ENCODE data around the gene SERINC3. TPM values are rescaled to one million over a fixed set of nuclear protein-coding genes. Genes with fewer than 3 reads are reported as not detected.

The SERINC3 gene
- total RNA-seq = 100 to 1,000 TPM in 3 of 4 donors, 10 to 100 TPM in 1; 94.1 to 128 (median 113) TPM

DNA sequence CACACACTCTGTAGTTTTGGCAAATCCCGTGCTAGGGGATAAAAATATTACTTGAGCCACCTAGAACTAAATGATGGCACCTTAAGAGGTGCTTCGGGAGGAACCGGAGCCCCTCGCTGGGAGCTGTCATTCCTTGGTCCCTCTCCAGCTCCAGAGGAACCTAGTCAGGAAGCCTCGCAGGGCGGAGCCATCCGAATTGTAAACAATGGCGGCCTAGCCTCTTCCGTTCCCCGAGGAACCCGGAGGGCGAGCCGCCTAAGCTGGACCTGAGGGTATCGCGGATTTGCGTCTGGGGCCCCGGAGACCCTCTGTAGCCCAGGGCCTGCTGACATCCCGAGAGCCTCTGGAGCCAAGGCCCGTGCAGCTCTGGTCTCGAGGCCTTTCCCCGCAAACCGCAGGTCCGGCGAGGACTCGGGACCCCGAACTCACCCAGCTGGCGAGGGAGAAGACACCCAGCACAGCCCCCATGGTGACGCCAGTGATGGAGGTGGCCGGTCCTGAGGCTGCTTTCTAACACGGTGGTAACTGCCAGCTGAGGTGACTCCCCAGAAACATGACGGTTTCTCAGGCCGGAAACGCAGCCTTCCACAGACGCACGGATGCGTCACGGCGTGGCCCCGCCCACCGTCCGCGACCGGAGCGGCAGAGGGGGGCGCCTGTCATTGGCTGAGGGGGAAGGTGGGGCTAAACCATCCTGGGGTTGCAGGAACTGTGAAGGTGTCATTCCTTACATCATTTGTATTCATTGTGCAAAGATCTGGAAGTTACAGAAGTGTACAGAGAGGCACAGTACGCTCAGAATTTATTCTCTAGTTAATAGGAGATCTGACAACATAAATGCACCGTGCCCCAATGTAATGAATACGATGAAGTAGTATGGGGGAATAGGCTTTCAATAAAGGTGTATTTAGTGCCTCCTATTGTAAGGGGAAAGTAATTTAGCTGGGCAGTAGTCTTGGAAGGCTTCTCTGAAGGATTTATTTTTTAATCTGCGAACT lies at the start of gene SERINC3:
SERINC3 (minus strand) TSS at position 587 of the 998 bp plus-strand sequence; CDS start at position 468, 119 bp downstream.
- under 1% methylated on average over 11 of the region's 49 CpGs for WGBS
- no peaks in the 10 kb centered on the region for H3K36me3 ChIP-seq
- no peaks in the 10 kb centered on the region for H3K27me3 ChIP-seq
- peak; percentile 98 to 99 for DNase-seq (ENCODE audit: low spot score in 2 of 2)
- H3K4me3 ChIP-seq = peak within 1 kb of the TSS; percentile 99
- peak; percentile 53 for TF ChIP-seq EP300 (IDR thresholded peaks at IDR 0.05)
- TF ChIP-seq, protein P1, sequence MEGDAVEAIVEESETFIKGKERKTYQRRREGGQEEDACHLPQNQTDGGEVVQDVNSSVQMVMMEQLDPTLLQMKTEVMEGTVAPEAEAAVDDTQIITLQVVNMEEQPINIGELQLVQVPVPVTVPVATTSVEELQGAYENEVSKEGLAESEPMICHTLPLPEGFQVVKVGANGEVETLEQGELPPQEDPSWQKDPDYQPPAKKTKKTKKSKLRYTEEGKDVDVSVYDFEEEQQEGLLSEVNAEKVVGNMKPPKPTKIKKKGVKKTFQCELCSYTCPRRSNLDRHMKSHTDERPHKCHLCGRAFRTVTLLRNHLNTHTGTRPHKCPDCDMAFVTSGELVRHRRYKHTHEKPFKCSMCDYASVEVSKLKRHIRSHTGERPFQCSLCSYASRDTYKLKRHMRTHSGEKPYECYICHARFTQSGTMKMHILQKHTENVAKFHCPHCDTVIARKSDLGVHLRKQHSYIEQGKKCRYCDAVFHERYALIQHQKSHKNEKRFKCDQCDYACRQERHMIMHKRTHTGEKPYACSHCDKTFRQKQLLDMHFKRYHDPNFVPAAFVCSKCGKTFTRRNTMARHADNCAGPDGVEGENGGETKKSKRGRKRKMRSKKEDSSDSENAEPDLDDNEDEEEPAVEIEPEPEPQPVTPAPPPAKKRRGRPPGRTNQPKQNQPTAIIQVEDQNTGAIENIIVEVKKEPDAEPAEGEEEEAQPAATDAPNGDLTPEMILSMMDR (IDR thresholded peaks at IDR 0.05) = no peak
- peak in 1 of 2 donors; percentile 94 for TF ChIP-seq POLR2A (IDR thresholded peaks at IDR 0.05)
- peak; percentile 32 to 86 (median 82) for TF ChIP-seq POLR2AphosphoS5 (IDR thresholded peaks at IDR 0.05)
- H3K4me1 ChIP-seq = peaks cover 52% of the 10 kb centered on the region
- H3K27ac ChIP-seq = peak within 1 kb of the TSS; percentile 99
- H3K9me3 ChIP-seq = no peaks in the 10 kb centered on the region

DNA sequence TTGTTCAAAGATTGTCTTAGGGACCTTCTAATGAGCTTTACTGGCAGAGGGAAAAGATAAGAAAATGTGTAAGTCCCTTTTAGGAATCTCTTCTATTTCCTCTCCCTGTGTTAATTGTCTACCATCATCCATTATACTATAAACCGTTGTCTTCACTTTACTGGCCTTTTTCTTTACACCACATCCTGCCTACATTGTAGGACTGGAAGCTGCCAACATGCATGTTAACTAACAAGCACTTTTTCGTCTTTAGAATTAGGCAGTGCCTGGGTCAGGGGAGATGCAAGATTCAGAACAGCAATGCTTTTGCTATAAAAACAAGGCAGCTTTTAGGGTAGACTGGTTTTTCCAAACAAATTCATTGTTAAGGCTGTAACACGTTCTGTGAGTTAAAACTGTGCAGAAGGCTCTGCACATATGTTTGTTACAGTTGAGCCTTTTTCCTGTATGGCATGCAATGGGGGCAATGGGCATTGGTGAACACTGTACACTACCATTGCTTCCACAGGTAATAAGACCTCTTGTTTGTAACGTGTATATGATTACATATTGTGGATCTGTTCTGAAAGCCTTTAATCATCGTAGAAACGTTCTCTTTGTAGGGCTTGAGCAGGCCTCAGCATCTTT lies 49.6 kb upstream of the SERINC3 start:
- TF ChIP-seq EP300 (IDR thresholded peaks at IDR 0.05) (no peak), POLR2A (IDR thresholded peaks at IDR 0.05) (no peak)
- TF ChIP-seq, protein P1 (IDR thresholded peaks at IDR 0.05) = no peak
- H3K4me3 ChIP-seq = no peak overlapping the region
- 76% methylated on average over 6 of the region's 6 CpGs for WGBS
- H3K36me3 ChIP-seq = no peaks in the 10 kb centered on the region
- H3K27ac ChIP-seq = peak overlapping the region; percentile 88
- H3K27me3 ChIP-seq = no peaks in the 10 kb centered on the region
- H3K9me3 ChIP-seq = no peaks in the 10 kb centered on the region
- DNase-seq (ENCODE audit: low spot score in 2 of 2) = no peak
- peaks cover 27% of the 10 kb centered on the region for H3K4me1 ChIP-seq

DNA sequence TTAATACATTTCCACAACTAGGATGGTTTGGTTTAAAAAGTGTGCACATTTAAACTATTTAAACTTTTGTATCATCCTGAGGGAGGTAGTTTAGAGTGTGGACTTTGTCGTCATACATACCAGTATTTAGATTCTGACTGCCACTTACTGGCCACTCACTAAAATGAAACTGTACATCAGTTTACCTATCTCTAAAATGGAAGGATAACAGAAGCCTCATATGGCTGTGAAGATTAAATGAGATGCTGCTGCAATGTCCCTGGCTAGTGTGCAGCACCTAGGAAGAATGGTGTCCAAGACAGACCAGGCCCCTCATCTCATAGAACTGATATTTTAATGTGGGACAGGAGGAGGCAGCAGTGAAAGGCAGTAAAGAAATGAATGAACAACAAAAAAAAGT lies 48.5 kb upstream of the SERINC3 start:
- Histone ChIP-seq H3K27me3 (no peaks in the 10 kb centered on the region), H3K27ac (no peak overlapping the region), H3K9me3 (no peaks in the 10 kb centered on the region), H3K36me3 (no peaks in the 10 kb centered on the region), H3K4me3 (no peak overlapping the region), H3K4me1 (peaks cover 21% of the 10 kb centered on the region)
- TF ChIP-seq, protein P1 (IDR thresholded peaks at IDR 0.05) = no peak
- no peak for TF ChIP-seq POLR2A (IDR thresholded peaks at IDR 0.05)
- TF ChIP-seq POLR2AphosphoS5 (IDR thresholded peaks at IDR 0.05) = no peak
- no peak for TF ChIP-seq EP300 (IDR thresholded peaks at IDR 0.05)
- 100% methylated on average over 1 of the region's 1 CpG for WGBS
- DNase-seq (ENCODE audit: low spot score in 2 of 2) = no peak

DNA sequence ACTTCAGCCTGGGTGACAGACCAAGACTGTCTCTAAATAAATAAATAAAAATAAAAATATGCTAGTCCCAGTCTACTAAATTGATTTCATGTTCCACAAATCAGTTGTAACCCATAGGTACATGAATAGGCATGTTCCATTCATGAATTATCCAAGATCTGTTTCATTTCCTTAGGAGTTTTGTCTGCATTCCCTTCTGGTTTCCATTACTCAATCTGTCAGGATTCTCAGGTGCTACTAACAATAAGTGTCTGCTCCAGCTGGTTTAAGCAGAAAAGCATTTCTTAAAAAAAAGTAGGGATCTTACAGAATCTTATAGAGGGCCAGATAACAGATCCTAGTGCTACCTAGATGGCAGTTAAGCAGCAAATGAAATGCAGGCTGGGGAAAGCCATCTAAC lies 44.9 kb upstream of the SERINC3 start:
- Histone ChIP-seq H3K27ac (no peak overlapping the region), H3K4me3 (no peak overlapping the region), H3K4me1 (peaks cover 5% of the 10 kb centered on the region), H3K9me3 (no peaks in the 10 kb centered on the region), H3K27me3 (no peaks in the 10 kb centered on the region), H3K36me3 (no peaks in the 10 kb centered on the region)
- DNase-seq (ENCODE audit: low spot score in 2 of 2) = no peak
- TF ChIP-seq EP300 (IDR thresholded peaks at IDR 0.05) (no peak), POLR2AphosphoS5 (IDR thresholded peaks at IDR 0.05) (no peak), POLR2A (IDR thresholded peaks at IDR 0.05) (no peak)
- TF ChIP-seq, protein P1 (IDR thresholded peaks at IDR 0.05) = no peak

DNA sequence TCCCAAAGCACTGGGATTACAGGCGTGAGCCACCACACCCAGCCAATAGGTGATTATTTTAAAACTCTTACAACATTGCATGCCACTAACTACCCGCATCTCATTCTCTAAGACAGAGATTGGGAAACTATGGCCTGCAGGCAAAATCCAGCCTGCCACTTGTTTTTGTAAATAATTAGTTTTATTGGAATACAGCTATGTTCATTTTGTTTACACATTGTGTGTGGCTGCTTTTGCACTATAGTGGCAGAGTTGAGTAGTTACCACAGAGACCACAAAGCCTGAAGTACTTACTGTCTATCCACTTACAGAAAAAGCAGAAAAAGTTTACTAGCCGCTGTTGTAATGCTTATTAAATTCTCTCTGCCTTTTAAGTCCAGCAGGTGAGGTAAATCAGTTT lies 44.1 kb upstream of the SERINC3 start:
- Histone ChIP-seq H3K9me3 (no peaks in the 10 kb centered on the region), H3K36me3 (no peaks in the 10 kb centered on the region), H3K27me3 (no peaks in the 10 kb centered on the region), H3K4me1 (no peaks in the 10 kb centered on the region), H3K27ac (no peak overlapping the region), H3K4me3 (no peak overlapping the region)
- no peak for TF ChIP-seq EP300 (IDR thresholded peaks at IDR 0.05)
- TF ChIP-seq, protein P1 (IDR thresholded peaks at IDR 0.05) = no peak
- TF ChIP-seq POLR2A (IDR thresholded peaks at IDR 0.05) = no peak
- no peak for TF ChIP-seq POLR2AphosphoS5 (IDR thresholded peaks at IDR 0.05)
- no peak for DNase-seq (ENCODE audit: low spot score in 2 of 2)
- WGBS = 72% methylated on average over 3 of the region's 3 CpGs

Measured in suprapubic skin (tissue), 4 donors.